Measurements from ENCODE around the gene LITAFD.

DNA sequence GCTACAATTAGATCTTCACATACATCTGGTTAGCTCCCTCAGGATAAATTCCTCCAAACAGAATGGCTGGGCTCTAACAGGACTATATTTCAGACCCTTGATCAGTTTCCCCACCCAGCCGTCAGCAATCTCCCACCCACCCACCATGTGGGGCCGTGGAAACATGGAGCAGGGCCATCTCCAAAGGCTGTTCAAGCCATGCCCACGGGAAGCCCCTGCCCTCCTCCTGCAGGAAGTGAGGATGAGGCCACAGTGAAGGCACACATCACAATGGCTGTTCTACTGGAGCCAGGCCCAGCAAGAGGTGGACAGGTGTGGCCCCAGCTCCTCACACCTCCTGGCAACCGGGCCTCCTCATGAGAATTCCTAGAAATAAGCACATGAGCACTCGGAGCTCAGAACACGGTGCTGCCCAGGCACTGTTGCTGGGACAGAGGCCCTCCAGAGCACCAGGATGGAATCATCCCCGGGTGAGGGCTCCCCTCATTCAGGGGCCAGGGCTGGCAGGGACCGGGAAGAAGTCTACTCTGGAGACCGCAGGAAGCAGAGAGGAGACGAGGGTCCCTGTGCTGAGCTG lies at the start of gene LITAFD:
- TF ChIP-seq, protein P1, sequence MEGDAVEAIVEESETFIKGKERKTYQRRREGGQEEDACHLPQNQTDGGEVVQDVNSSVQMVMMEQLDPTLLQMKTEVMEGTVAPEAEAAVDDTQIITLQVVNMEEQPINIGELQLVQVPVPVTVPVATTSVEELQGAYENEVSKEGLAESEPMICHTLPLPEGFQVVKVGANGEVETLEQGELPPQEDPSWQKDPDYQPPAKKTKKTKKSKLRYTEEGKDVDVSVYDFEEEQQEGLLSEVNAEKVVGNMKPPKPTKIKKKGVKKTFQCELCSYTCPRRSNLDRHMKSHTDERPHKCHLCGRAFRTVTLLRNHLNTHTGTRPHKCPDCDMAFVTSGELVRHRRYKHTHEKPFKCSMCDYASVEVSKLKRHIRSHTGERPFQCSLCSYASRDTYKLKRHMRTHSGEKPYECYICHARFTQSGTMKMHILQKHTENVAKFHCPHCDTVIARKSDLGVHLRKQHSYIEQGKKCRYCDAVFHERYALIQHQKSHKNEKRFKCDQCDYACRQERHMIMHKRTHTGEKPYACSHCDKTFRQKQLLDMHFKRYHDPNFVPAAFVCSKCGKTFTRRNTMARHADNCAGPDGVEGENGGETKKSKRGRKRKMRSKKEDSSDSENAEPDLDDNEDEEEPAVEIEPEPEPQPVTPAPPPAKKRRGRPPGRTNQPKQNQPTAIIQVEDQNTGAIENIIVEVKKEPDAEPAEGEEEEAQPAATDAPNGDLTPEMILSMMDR (IDR thresholded peaks at IDR 0.05), result no peak
- TF ChIP-seq POLR2A (IDR thresholded peaks at IDR 0.05), result no peak
